NB4 (cell line): ENCODE data around the gene SSC5D.

Source experiments
- MYC ChIP-seq: IDR thresholded peaks from 2 replicates; pipeline ENCODE4 v1.6.1; 2011; ENCODE audit warnings: low read depth, low read length
- POLR2A ChIP-seq: IDR thresholded peaks from 2 replicates; pipeline ENCODE4 v1.6.1; 2011; ENCODE audit warnings: mild to moderate bottlenecking; ENCODE audit not compliant: insufficient read length; ENCODE audit errors: extremely low read depth
- TF ChIP-seq, protein P1 (sequence below): IDR thresholded peaks from one replicate; pipeline ENCODE4 v1.5.1; 2012; ENCODE audit warnings: low read depth, low read length

DNA sequence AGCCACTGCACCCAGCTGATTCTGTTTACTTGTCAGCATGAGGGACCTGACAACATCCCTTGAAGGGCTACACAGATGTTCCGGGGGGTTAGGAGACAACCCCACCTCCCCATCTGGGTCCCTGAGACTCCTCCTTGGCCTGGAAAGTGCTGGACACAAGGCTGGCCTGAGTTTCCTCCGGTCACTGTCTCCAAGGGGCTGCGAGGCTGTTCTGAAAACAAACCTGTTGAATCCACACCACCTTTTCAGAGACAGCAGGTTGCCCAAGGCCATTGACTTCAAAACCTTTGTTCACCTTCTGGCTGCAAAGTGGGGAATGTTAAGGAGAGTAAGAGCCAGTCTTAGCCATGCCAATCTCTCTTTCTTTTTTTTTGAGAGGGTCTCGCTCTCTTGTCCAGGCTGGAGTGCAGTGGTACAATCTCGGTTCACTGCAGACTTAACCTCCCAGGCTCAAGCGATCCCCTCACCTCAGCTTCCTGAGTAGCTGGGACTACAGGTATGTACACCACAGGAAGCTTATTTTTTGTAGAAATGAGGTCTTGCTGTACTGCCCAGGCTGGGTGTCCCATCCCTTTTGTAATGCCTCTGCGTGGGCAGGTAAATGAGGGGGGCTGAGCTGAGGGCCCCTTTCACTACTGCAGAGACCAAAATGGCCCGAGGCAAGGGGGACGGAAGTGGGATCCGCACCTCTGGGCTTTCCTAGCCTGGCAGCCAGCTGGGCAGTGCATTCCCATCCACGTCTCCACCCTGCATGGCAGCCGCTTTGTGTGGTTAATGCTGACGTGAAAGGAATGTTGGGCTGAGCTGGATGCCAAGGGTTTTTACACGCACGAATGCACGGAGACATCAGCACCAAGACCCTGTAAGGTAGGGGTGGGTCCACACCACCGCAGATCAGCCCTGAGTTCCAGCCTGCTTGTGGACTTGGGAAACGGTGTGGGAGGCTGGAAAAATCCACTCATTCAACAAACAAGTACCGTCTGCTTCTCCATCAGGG, 13.7 kb upstream of the SSC5D start:
- TF ChIP-seq MYC (no peak), POLR2A (no peak)
- TF ChIP-seq, protein P1, sequence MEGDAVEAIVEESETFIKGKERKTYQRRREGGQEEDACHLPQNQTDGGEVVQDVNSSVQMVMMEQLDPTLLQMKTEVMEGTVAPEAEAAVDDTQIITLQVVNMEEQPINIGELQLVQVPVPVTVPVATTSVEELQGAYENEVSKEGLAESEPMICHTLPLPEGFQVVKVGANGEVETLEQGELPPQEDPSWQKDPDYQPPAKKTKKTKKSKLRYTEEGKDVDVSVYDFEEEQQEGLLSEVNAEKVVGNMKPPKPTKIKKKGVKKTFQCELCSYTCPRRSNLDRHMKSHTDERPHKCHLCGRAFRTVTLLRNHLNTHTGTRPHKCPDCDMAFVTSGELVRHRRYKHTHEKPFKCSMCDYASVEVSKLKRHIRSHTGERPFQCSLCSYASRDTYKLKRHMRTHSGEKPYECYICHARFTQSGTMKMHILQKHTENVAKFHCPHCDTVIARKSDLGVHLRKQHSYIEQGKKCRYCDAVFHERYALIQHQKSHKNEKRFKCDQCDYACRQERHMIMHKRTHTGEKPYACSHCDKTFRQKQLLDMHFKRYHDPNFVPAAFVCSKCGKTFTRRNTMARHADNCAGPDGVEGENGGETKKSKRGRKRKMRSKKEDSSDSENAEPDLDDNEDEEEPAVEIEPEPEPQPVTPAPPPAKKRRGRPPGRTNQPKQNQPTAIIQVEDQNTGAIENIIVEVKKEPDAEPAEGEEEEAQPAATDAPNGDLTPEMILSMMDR, result no peak
